H1 (cell line): ENCODE data around the gene SECTM1. TPM values are rescaled to one million over a fixed set of nuclear protein-coding genes. Genes with fewer than 3 reads are reported as not detected.

Source experiments
- CTCF ChIA-PET: fragments of 300-600 bp; sonication (Branson Sonifier 250); formaldehyde crosslinking; loops from one replicate; lab custom pipeline; 2021; ENCODE audit not compliant: partially characterized antibody; lab: Charles Lee
- POLR2A ChIA-PET: fragments of 300-600 bp; sonication (Branson Sonifier 250); formaldehyde crosslinking; loops from one replicate; lab custom pipeline; 2021; ENCODE audit warnings: inconsistent platforms; ENCODE audit not compliant: partially characterized antibody; lab: Charles Lee
- DNase-seq, 2 experiments: peaks; one replicate each; pipeline versions ENCODE4 v3.0.0 to v3.0.0-alpha.2; 2010 to 2022; ENCODE audit warnings: low spot score in 2 of 2, low read depth in 1 of 2, mixed read lengths in 1 of 2
- FAIRE-seq: peaks from 2 replicates; lab custom pipeline; 2011; peaks lifted over from hg19 to GRCh38; lab: Jason Lieb, UNC
- H2AFZ ChIP-seq: 2 replicates; pipeline ENCODE4 v1.8.1; 2012; ENCODE audit warnings: low read length, inconsistent platforms
- H2AK5ac ChIP-seq: 2 replicates; pipeline ENCODE4 v1.6.1; 2013; ENCODE audit warnings: low read depth, low read length
- H2BK120ac ChIP-seq: replicated peaks from 2 replicates; pipeline ENCODE3; 2013; ENCODE audit warnings: low read depth, low read length, inconsistent platforms
- H2BK12ac ChIP-seq: 2 replicates; pipeline ENCODE4 v1.6.1; 2013; ENCODE audit warnings: low read depth, low read length
- H2BK15ac ChIP-seq: 2 replicates; pipeline ENCODE4 v1.6.1; 2013; ENCODE audit warnings: low read length
- H2BK20ac ChIP-seq: 2 replicates; pipeline ENCODE4 v1.6.1; 2013; ENCODE audit warnings: low read length
- H2BK5ac ChIP-seq: 2 replicates; pipeline ENCODE4 v1.6.1; 2013; ENCODE audit warnings: low read depth, low read length
- H3K14ac ChIP-seq: 2 replicates; pipeline ENCODE4 v1.6.1; 2013; ENCODE audit warnings: inconsistent platforms; ENCODE audit not compliant: insufficient read length
- H3K18ac ChIP-seq: 2 replicates; pipeline ENCODE4 v1.6.1; 2013; ENCODE audit warnings: low read length; ENCODE audit errors: extremely low read depth
- H3K23ac ChIP-seq: 2 replicates; pipeline ENCODE4 v1.6.1; 2013; ENCODE audit warnings: inconsistent platforms; ENCODE audit not compliant: insufficient read length
- H3K23me2 ChIP-seq: 2 replicates; pipeline ENCODE4 v1.6.1; 2013; ENCODE audit warnings: low read depth, low read length
- H3K27ac ChIP-seq: 2 replicates; pipeline ENCODE4 v1.6.1; 2011; ENCODE audit warnings: low read depth, low read length, inconsistent platforms
- H3K27me3 ChIP-seq, 4 experiments: replicated peaks in 1 of 4; 1 replicate in 1 of 4; 2 replicates in 3 of 4; pipeline versions ENCODE4 v1.6.1 to v1.8.1; 2011 to 2013; ENCODE audit warnings: low read length in 3 of 4, mild to moderate bottlenecking in 3 of 4, inconsistent platforms in 2 of 4, mixed read lengths in 2 of 4, moderate library complexity in 1 of 4; ENCODE audit not compliant: control insufficient read depth in 3 of 4, insufficient read depth in 3 of 4; ENCODE audit errors: extremely low read depth in 1 of 4
- H3K36me3 ChIP-seq, 4 experiments: 2 replicates each; pipeline versions ENCODE4 v1.6.1 to v1.8.1; 2011 to 2013; ENCODE audit warnings: mild to moderate bottlenecking in 4 of 4, low read length in 3 of 4, moderate library complexity in 2 of 4, control low read depth in 1 of 4, inconsistent platforms in 1 of 4; ENCODE audit not compliant: insufficient read depth in 4 of 4, control insufficient read depth in 2 of 4
- H3K4ac ChIP-seq: replicated peaks from 2 replicates; pipeline ENCODE3; 2013; ENCODE audit warnings: low read length, low read depth, mixed read lengths, inconsistent platforms; ENCODE audit not compliant: insufficient read length
- H3K4me1 ChIP-seq, 4 experiments: replicated peaks in 1 of 4; 1 replicate in 1 of 4; 2 replicates in 3 of 4; pipeline versions ENCODE4 v1.6.1 to v1.8.1; 2011 to 2013; ENCODE audit warnings: low read length in 3 of 4, inconsistent platforms in 2 of 4, mixed read lengths in 1 of 4; ENCODE audit not compliant: insufficient read depth in 4 of 4, control insufficient read depth in 3 of 4
- H3K4me2 ChIP-seq, 2 experiments: 2 replicates each; pipeline versions ENCODE4 v1.6.1 to v1.8.1; 2011 to 2013; ENCODE audit warnings: low read depth in 2 of 2, low read length in 2 of 2, control low read depth in 1 of 2, inconsistent platforms in 1 of 2, mild to moderate bottlenecking in 1 of 2; ENCODE audit not compliant: insufficient read depth in 1 of 2
- H3K4me3 ChIP-seq, 4 experiments: fragments of 200-600, 300-600 bp in 1 of 4; sonication (generic), shearing (Covaris generic), sonication (Bioruptor Twin) in 1 of 4; 2 replicates each; pipeline versions ENCODE4 v1.5.1 to v1.8.1; 2011 to 2016; ENCODE audit warnings: low read length in 4 of 4, low read depth in 3 of 4, control low read depth in 2 of 4, inconsistent platforms in 2 of 4, mild to moderate bottlenecking in 2 of 4, mixed read lengths in 1 of 4, moderate library complexity in 1 of 4; ENCODE audit not compliant: insufficient read depth in 2 of 4; ENCODE audit errors: extremely low read depth in 1 of 4
- H3K56ac ChIP-seq: replicated peaks from 2 replicates; pipeline ENCODE3; 2013; ENCODE audit warnings: low read depth, mild to moderate bottlenecking, mixed read lengths, low read length, inconsistent platforms; ENCODE audit not compliant: insufficient read length
- H3K79me1 ChIP-seq: 2 replicates; pipeline ENCODE4 v1.6.1; 2013; ENCODE audit warnings: low read depth, low read length, control low read depth
- H3K79me2 ChIP-seq, 2 experiments: 2 replicates each; pipeline versions ENCODE4 v1.6.1 to v1.8.1; 2012 to 2013; ENCODE audit warnings: low read length in 2 of 2, mild to moderate bottlenecking in 2 of 2, inconsistent platforms in 1 of 2; ENCODE audit not compliant: insufficient read depth in 2 of 2, control insufficient read depth in 1 of 2
- H3K9ac ChIP-seq, 4 experiments: replicated peaks in 1 of 4; 1 replicate in 1 of 4; 2 replicates in 3 of 4; pipeline versions ENCODE4 v1.6.1 to v1.8.1; 2011 to 2013; ENCODE audit warnings: low read depth in 3 of 4, low read length in 3 of 4, control low read depth in 2 of 4, mild to moderate bottlenecking in 2 of 4, moderate library complexity in 2 of 4, inconsistent platforms in 1 of 4; ENCODE audit errors: extremely low read depth in 1 of 4
- H3K9me3 ChIP-seq, 2 experiments: 2 replicates each; pipeline versions ENCODE4 v1.6.1 to v1.8.1; 2012 to 2013; ENCODE audit warnings: mild to moderate bottlenecking in 2 of 2, moderate library complexity in 2 of 2, control low read depth in 1 of 2, inconsistent platforms in 1 of 2, low read depth in 1 of 2, low read length in 1 of 2, mixed read lengths in 1 of 2; ENCODE audit not compliant: insufficient read depth in 2 of 2
- H4K20me1 ChIP-seq, 2 experiments: replicated peaks in 1 of 2; 2 replicates each; pipeline versions ENCODE3 to v1.8.1; 2011 to 2013; ENCODE audit warnings: inconsistent platforms in 2 of 2, low read length in 2 of 2, mild to moderate bottlenecking in 1 of 2; ENCODE audit not compliant: insufficient read depth in 2 of 2, control insufficient read depth in 1 of 2
- H4K5ac ChIP-seq: 2 replicates; pipeline ENCODE4 v1.6.1; 2013; ENCODE audit warnings: low read length, low read depth, mixed read lengths, inconsistent platforms; ENCODE audit not compliant: insufficient read length
- H4K8ac ChIP-seq: 2 replicates; pipeline ENCODE4 v1.8.0; 2013; ENCODE audit warnings: mild to moderate bottlenecking, moderate library complexity, low read length, inconsistent platforms; ENCODE audit not compliant: insufficient read depth; ENCODE audit errors: extremely low read depth
- H4K91ac ChIP-seq: replicated peaks from 2 replicates; pipeline ENCODE3; 2013; ENCODE audit warnings: low read length, mixed read lengths, inconsistent platforms; ENCODE audit not compliant: insufficient read length
- BRCA1 ChIP-seq: IDR thresholded peaks from 2 replicates; pipeline ENCODE4 v1.6.1; 2012; ENCODE audit warnings: low read depth, low read length, improper control_type of control experiment
- SIN3A ChIP-seq, 2 experiments: IDR thresholded peaks in 1 of 2; conservative IDR thresholded peaks in 1 of 2; 2 replicates each; pipeline ENCODE4 v1.6.1; 2011 to 2012; ENCODE audit warnings: low read length in 2 of 2, improper control_type of control experiment in 1 of 2, low read depth in 1 of 2, mild to moderate bottlenecking in 1 of 2
- SP2 ChIP-seq: IDR thresholded peaks from 2 replicates; pipeline ENCODE4 v1.6.1; 2012; ENCODE audit warnings: mild to moderate bottlenecking, low read length, inconsistent platforms
- WGBS, 2 experiments: shearing (Covaris generic) in 1 of 2; methylation state at CpG; one replicate each; pipeline versions ENCODE4 v1.1.6 to v1.1.7; 2013 to 2015; ENCODE audit warnings: low lambda C conversion rate in 2 of 2, mixed read lengths in 2 of 2, inconsistent platforms in 1 of 2, low coverage in 1 of 2, missing lambda C conversion rate in 1 of 2; ENCODE audit not compliant: insufficient replicate concordance in 2 of 2, insufficient coverage in 1 of 2, insufficient read length in 1 of 2; ENCODE audit errors: extremely low coverage in 1 of 2, missing lambda C conversion rate in 1 of 2; 5-methylcytosine and 5-hydroxymethylcytosine counted together
- polyA plus RNA-seq, 7 experiments: library from polyadenylated mRNA; depleted of rRNA in 3 of 7; stranded (reverse) in 5 of 7; unstranded in 2 of 7; fragments of >200 nt in 5 of 7; fragments of 200-250 nt in 2 of 7; gene quantifications; 1 replicate in 5 of 7; 2 replicates in 1 of 7; 4 replicates in 1 of 7; pipeline versions ENCODE4 v1.2.1 to v1.2.3, GENCODE V29; 2011 to 2013; ENCODE audit warnings: missing spikeins in 2 of 7, mixed read lengths in 2 of 7
- total RNA-seq: library from RNA; stranded (reverse); fragmentation: NEBNext Ultra II Directional; extraction: Animal tissue kit (Norgen Biotek cat#: 25700); gene quantifications from 2 replicates; pipeline ENCODE4 v1.2.1, GENCODE V29; 2021
- TF ChIP-seq, protein P1 (sequence below), 3 experiments: IDR thresholded peaks; 1 replicate in 2 of 3; 2 replicates in 1 of 3; pipeline versions ENCODE4 v1.5.1 to v1.6.1; 2011; ENCODE audit warnings: low read length in 3 of 3, mild to moderate bottlenecking in 3 of 3, inconsistent platforms in 2 of 3, low read depth in 1 of 3, moderate library complexity in 1 of 3; ENCODE audit not compliant: insufficient read depth in 1 of 3; ENCODE audit errors: control extremely low read depth in 1 of 3

SECTM1 gene
- total and polyA plus RNA-seq, 2 of the 8 experiments (the other 6 are each of a cell fraction or from before 2014, with no cell fraction given), result 0.20 to 0.65 TPM

DNA sequence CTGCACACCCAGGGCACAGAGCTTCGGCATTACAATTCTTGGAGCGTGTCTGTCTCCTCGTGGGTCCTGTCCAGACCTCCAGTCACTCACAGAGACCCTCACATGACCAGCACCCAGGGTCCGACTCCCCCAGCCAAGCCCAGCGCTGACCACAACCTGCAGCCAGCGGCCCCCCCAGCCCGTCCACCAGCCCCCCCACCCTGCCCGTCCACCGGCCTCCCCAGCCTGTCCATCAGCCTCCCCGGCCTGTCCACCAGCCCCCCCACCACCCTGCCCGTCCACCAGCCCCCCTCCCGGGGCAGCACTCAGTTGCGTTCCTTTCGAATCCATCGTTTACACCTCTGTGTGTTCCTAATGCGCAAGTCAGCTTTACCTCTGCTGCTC, 5.8 kb downstream of the SECTM1 start:
- no peak overlapping the region for H4K5ac ChIP-seq
- no peak overlapping the region for H3K14ac ChIP-seq
- peaks cover 0 to 3% of the 10 kb centered on the region in 2 experiments for H4K20me1 ChIP-seq
- H2BK20ac ChIP-seq, result no peak overlapping the region
- no peak overlapping the region for H2BK15ac ChIP-seq
- H3K4me2 ChIP-seq, result peak overlapping the region; percentile 21 to 33; a peak in 2 of 4 replicates
- no peak overlapping the region for H2AK5ac ChIP-seq
- WGBS, 2 experiments, result 62% methylated on average over 5 of the region's 16 CpGs; no CpG with 5 or more reads in 1 of the 2 experiments
- no peaks in the 10 kb centered on the region; the same call in 1 of the 2 replicates for H3K23me2 ChIP-seq
- peak overlapping the region; percentile 44; the same call in 1 of the 2 replicates for H2BK12ac ChIP-seq
- DNase-seq (no peak), FAIRE-seq (no peak)
- no peaks in the 10 kb centered on the region for H3K79me1 ChIP-seq
- no peak overlapping the region for H3K23ac ChIP-seq
- H2BK120ac ChIP-seq, result no peak overlapping the region
- no peak overlapping the region for H4K91ac ChIP-seq
- CTCF ChIA-PET, result interaction anchor here (0.9 to 1.8 kb wide), 3 partner anchors 11 to 66 kb away, joined by 3 to 4 read pairs (median 4); no protein-coding TSS in a partner anchor
- no peak overlapping the region for H3K18ac ChIP-seq
- H3K9ac ChIP-seq, result no peak overlapping the region
- H3K4ac ChIP-seq, result no peak overlapping the region
- H2BK5ac ChIP-seq, result no peak overlapping the region
- peaks cover 0 to 21% (median 17%) of the 10 kb centered on the region in 4 experiments; a peak in 6 of 7 replicates for H3K4me1 ChIP-seq
- TF ChIP-seq, protein P1, sequence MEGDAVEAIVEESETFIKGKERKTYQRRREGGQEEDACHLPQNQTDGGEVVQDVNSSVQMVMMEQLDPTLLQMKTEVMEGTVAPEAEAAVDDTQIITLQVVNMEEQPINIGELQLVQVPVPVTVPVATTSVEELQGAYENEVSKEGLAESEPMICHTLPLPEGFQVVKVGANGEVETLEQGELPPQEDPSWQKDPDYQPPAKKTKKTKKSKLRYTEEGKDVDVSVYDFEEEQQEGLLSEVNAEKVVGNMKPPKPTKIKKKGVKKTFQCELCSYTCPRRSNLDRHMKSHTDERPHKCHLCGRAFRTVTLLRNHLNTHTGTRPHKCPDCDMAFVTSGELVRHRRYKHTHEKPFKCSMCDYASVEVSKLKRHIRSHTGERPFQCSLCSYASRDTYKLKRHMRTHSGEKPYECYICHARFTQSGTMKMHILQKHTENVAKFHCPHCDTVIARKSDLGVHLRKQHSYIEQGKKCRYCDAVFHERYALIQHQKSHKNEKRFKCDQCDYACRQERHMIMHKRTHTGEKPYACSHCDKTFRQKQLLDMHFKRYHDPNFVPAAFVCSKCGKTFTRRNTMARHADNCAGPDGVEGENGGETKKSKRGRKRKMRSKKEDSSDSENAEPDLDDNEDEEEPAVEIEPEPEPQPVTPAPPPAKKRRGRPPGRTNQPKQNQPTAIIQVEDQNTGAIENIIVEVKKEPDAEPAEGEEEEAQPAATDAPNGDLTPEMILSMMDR (IDR thresholded peaks at IDR 0.05; ENCODE audit: control extremely low read depth in 1 of 3, insufficient read depth in 1 of 3, low read depth in 1 of 3, low read length in 3 of 3), result no peak
- no peak for TF ChIP-seq SP2
- no peak for TF ChIP-seq BRCA1
- TF ChIP-seq SIN3A (conservative IDR thresholded peaks at IDR 0.05 in 1 of 2, IDR thresholded peaks at IDR 0.05 in 1 of 2; ENCODE audit: low read depth in 1 of 2, low read length in 2 of 2), result no peak
- H3K27ac ChIP-seq, result no peak overlapping the region
- H3K27me3 ChIP-seq, result peaks cover 8 to 23% (median 20%) of the 10 kb centered on the region in 4 experiments
- no peak overlapping the region for H4K8ac ChIP-seq
- no peaks in the 10 kb centered on the region for H3K36me3 ChIP-seq
- no peak overlapping the region for H3K4me3 ChIP-seq
- no peak overlapping the region for H2AFZ ChIP-seq
- H3K9me3 ChIP-seq, result no peaks in the 10 kb centered on the region
- no peak overlapping the region for H3K56ac ChIP-seq
- H3K79me2 ChIP-seq, result no peaks in the 10 kb centered on the region
- POLR2A ChIA-PET, result no interaction called here
